Measurements from ENCODE around the gene PXK.
"Not testable (repeated sequence)": the region's sequence is repeated elsewhere in the genome, so short reads cannot be mapped to it uniquely, and the experiment has no call there.

The PXK gene

GRCh38 chr3:58419780-58420507 is 87.3 kb downstream of the PXK start:
- DNase-seq (ENCODE audit: low read depth) = no peak

- DNase-seq (ENCODE audit: low read depth) = no peak
Observed at GRCh38 chr3:58421004-58421403, 88.3 kb downstream of the PXK start.

- DNase-seq (ENCODE audit: low read depth) = no peak
Observed at GRCh38 chr3:58422756-58423325, 90.1 kb downstream of the PXK start.

GRCh38 chr3:58424613-58425012 is 91.9 kb downstream of the PXK start:
- DNase-seq (ENCODE audit: low read depth) = no peak

- DNase-seq (ENCODE audit: low read depth) = no peak
Observed at GRCh38 chr3:58425782-58426181, 93.1 kb downstream of the PXK start.

GRCh38 chr3:58427661-58428361 is 95.1 kb downstream of the PXK start:
- DNase-seq (ENCODE audit: low read depth) = no peak

- DNase-seq (ENCODE audit: low read depth) = no peak
Observed at GRCh38 chr3:58429657-58430056, 97.0 kb downstream of the PXK start.

- DNase-seq (ENCODE audit: low read depth) = no peak
Observed at GRCh38 chr3:58432905-58433304, 100.2 kb downstream of the PXK start.

GRCh38 chr3:58433400-58434167 is 100.9 kb downstream of the PXK start, which contains the start of gene PDHB:
Gene PDHB, minus strand, starts transcription at chr3:58433832. Its CDS starts 23 bp downstream, at chr3:58433809.
- DNase-seq (ENCODE audit: low read depth) = peak; percentile 79

GRCh38 chr3:58434168-58434504 is 101.4 kb downstream of the PXK start:
- no peak for DNase-seq (ENCODE audit: low read depth)

- no peak for DNase-seq (ENCODE audit: low read depth)
Observed at GRCh38 chr3:58434511-58434910, 101.8 kb downstream of the PXK start.

- DNase-seq (ENCODE audit: low read depth) = no peak
Observed at GRCh38 chr3:58434990-58435389, 102.3 kb downstream of the PXK start.

- DNase-seq (ENCODE audit: low read depth) = not testable (repeated sequence)
Observed at GRCh38 chr3:58437276-58437675, 104.6 kb downstream of the PXK start.

GRCh38 chr3:58440996-58441355 is 108.3 kb downstream of the PXK start:
- not testable (repeated sequence) for DNase-seq (ENCODE audit: low read depth)

- no peak for DNase-seq (ENCODE audit: low read depth)
Observed at GRCh38 chr3:58441514-58442450, 109.1 kb downstream of the PXK start.

- DNase-seq (ENCODE audit: low read depth) = no peak
Observed at GRCh38 chr3:58452176-58452575, 119.5 kb downstream of the PXK start.

- no peak for DNase-seq (ENCODE audit: low read depth)
Observed at GRCh38 chr3:58459160-58459559, 126.5 kb downstream of the PXK start.

GRCh38 chr3:58462829-58463180 is 130.1 kb downstream of the PXK start:
- no peak for DNase-seq (ENCODE audit: low read depth)

GRCh38 chr3:58463181-58463941 is 130.7 kb downstream of the PXK start:
- DNase-seq (ENCODE audit: low read depth) = peak; percentile 67

GRCh38 chr3:58463942-58464271 is 131.2 kb downstream of the PXK start:
- DNase-seq (ENCODE audit: low read depth) = no peak

- no peak for DNase-seq (ENCODE audit: low read depth)
Observed at GRCh38 chr3:58464866-58465265, 132.2 kb downstream of the PXK start.
